GM19239 (cell line): ENCODE results near the gene FLT4.
A peak's percentile ranks its signal among the peaks of the same experiment; 100 is the strongest.

ENCODE experiments used
- DNase-seq: peaks from one replicate; pipeline ENCODE4 v3.0.0; 2011; ENCODE audit warnings: low spot score; ENCODE audit not compliant: insufficient read length
- FAIRE-seq: peaks from 2 replicates; lab custom pipeline; 2011; peaks lifted over from hg19 to GRCh38; lab: Jason Lieb, UNC

FLT4 gene

DNA sequence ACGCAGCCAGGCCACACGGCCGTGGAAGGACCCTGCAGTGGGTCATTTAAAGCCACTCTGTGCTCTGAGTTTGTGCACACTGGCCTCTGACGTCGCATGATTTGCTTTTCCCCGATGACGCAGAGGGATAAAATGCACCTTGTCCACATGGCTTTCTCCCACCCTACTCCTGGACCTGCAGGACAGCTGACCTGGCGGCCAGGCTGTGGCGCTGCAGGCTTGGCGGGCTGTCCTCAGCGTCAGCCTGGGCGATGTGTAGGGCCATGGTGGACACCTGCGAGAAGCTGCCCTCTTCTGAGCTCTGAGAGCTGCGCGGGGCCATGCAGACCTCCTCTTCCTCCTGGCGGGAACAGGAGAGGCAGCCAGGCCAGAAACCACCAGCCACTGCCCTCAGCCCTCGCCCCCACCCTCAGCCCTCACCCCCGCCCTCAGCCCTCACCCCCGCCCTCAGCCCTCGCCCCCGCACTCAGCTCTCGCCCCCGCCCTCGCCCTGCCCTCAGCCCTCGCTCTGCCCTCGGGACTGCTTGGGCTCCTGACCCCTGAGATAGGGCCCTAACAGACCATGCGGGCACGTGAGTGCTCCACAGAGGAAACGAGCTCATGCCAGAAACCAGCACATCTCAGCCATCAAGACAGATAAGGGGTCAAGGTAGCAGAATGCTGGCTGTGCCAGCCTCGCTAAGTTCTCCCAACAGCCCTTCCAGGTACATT lies 38.1 kb downstream of the FLT4 start:
- no peak for FAIRE-seq
- DNase-seq: no peak

DNA sequence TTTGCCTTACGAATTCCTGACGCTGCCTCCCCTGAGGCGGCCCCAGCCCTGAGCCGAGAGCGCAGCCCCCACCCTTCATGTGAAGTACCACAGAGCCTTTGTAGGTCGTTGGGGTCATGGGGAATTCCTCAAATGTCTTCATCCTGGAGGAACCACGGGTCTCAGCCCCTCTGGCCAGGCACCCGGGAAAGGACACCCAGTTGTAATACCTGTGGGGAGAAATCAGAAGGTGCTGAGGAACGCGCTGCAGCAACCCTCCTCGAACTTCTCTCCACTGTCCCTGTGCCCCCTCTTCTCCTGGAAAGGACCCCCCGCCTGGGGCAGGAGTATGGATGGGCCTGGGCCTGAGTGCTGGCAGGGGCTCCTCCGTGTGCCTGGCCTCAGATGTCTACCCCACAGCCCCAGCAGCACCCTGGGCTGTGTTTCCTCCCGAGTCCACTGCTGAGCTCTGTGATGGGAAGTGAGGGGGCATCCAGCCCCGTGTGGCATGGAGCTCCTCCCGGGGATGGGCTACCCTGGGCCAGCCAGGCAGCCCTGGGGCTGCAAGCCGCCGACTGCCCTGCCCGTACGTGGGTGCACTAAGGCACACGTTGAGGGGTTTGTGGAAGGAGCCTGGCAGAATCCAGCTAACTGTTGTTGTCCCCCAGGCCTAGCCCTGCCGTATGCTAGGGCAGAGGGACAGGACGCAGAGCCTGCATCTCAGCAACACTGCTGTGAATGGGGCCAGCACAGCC lies 39.4 kb downstream of the FLT4 start:
- DNase-seq (no peak), FAIRE-seq (no peak)

DNA sequence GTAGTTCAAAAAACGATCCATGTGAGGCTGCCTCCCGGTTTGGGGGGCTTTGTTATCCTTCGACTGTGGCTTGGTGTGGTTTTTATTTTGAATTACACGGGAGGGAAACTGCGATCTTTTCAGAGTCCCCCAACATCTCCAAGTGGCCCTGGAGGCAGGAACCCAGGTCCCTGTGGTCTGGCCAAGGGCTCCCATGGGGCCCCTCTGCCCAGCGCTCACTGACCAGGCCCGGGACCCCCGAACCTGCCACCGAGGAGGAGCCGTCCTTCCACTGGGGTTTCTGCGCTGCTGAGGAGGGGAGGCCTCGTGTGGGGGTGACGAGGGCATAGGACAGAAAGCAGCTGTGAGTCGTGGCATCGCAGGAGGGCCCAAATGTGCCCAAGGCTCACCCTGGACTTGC lies 40.0 kb downstream of the FLT4 start:
- no peak for FAIRE-seq

DNA sequence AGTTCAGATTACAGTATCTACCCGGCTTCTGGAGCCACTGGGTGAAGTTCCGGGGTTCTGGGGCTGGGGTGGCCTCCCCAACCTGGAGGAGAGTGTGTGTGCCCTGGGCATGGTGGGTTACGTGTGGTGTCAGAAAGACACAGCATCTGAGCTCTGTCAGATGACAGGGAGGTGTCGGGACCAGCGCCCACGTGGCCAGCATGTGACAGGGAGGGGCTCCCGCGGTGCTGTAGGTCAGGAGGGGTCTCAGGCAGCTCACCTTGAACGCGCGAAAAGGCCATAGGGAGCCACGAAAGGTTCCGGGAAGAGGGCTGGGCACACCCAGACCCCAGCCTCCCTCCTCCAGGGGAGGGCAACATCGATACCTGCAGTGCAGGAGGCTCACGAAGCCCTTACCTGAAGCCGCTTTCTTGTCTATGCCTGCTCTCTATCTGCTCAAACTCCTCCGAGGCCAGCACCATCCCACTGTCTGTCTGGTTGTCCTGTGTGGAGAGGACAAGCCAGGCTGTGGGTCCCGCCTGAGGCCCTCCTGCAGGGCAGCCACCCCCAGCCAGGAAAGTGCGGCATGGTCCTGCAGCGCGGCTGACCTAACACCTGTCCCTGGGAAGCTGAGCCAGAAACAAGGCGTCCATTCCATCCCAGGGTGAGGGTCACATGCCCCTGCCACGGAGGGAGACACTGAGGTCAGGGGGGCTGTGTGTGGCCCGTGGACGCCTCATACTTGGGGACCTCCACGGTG lies 40.7 kb downstream of the FLT4 start:
- no peak for FAIRE-seq
- no peak for DNase-seq

More for the DNA sequence above, 40.0 kb downstream of the FLT4 start:
- no peak for DNase-seq

DNA sequence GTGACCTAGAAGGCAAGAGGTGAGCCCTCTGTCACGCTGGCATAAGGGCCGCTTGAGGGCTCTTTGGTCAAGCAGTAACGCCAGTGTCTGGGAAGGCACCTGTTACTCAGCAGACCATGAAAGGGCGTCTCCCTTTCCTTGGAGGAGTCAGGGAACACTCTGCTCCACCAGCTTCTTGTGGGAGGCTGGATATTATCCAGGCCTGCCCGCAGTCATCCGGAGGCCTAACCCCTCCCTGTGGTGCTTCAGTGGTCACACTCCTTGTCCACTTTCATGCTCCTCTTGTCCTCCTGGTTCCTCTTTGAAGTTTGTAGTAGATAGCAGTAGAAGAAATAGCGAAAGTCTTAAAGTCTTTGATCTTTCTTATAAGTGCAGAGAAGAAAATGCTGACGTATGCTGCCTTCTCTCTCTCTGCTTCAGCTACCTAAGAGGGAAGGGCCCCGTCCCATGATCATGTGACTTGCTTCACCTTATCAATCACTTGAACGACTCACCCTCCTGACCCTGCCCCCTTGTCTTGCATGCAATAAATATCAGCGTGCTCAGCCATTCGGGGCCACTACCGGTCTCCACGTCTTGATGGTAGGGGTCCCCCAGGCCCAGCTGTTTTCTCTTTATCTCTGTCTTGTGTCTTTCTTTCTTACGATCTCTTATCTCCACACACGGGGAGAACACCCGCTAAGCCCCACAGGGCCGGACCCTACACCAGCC lies 41.4 kb downstream of the FLT4 start:
- FAIRE-seq (no peak), DNase-seq (no peak)

DNA sequence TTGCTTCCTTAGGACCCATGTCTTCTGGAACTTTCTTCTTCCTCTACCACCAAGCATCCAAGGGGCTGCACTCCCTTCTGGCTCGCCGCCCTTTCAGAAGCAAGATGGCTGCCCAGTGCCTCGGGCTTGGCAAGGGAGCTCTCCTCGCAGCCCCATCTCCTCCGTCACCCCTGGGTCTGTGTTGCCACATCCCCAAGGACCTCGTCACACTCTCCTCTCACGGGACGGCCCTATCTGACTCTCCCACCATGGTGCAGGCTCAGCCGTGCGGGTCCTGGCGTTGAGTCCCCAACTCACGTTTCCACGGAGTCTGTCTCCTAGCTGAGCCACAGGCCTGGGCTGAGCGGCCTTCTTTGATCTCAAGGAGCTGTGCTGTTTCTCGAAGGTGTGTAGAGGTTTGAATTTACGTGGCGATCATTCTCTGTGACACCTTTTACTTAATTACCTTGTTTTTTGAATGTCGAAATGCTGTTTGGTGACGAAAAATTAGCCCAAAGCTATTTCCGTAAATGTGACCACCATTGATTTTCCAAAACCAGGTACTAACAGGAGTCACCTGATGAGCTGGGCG lies 43.1 kb downstream of the FLT4 start:
- no peak for DNase-seq
- no peak for FAIRE-seq

DNA sequence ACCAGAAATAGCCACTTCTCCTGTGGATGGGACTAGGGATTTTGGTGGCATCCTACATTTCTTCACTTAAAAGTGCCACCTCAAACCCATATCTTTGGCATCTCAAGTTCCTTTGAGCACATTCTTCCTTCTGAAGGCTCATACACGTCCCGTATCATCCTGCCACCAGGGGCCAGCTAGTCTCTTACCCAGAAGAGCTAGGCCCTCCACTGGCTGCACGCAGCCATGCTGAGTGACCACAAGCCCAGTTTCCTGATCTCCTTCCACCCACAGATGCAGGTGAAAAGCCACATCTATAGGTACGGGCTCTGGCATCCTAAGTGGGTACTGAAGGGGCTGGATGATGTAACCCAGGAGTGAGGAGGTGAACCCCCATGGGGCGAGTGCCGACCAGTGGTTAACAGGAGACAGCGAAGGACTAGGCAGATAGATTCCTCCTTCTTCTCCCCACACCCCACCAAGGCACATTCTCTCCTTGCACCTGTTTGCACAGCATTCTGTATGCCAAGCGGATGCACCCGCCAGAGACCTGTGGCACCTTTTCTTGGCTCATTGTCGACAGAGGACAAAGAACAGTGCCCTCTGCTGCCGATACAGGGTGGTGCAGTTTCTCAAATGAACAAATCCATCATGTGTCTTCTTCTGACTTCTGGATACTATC lies 43.7 kb downstream of the FLT4 start:
- FAIRE-seq (peak; percentile 85), DNase-seq (peak; percentile 75)

DNA sequence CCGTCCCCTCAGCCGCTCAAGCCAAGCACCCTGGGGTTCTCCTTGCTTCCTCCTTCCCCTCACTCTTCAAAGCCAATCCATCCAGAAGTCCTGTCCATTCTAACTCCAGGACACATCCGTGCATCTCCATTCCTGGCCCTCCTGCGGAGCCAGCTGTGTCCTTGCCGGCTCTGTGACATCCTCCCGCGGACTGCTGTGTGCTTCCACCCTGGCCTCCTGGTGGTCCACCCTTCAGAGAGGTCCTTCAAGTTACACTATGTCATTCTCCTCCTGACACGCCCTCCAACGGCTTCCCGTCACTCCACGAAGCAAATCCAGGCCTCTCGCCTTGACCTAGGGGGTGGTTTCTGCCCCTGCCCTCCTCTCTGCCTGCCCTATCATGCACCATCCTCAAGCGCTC lies 45.1 kb downstream of the FLT4 start:
- DNase-seq (no peak), FAIRE-seq (no peak)

DNA sequence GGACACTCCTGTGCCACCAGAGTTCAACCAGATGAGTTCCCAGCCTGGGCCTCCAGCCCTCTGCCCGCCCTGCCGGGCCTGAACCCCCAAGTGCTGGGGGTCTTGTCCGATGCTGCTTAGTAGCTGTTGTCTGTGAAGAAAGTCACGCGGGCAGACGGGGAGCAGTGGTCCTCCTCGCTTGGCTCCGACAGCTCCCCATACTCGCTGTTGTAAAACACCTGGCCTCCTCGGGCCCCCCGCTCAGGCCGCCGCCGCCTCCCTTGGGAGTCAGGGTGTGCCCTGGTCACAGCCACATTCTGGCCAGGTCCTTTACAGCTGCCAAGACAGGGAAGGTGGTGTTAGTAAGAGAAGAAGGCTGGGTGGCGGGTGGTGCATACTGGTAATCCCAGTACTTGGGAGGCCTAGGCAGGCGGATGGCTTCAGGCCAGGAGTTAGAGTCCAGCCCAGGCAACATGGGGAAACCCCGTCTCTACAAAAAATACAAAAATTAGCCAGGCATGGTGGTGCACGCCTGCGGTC lies 46.3 kb downstream of the FLT4 start:
- FAIRE-seq: no peak
- DNase-seq: no peak

DNA sequence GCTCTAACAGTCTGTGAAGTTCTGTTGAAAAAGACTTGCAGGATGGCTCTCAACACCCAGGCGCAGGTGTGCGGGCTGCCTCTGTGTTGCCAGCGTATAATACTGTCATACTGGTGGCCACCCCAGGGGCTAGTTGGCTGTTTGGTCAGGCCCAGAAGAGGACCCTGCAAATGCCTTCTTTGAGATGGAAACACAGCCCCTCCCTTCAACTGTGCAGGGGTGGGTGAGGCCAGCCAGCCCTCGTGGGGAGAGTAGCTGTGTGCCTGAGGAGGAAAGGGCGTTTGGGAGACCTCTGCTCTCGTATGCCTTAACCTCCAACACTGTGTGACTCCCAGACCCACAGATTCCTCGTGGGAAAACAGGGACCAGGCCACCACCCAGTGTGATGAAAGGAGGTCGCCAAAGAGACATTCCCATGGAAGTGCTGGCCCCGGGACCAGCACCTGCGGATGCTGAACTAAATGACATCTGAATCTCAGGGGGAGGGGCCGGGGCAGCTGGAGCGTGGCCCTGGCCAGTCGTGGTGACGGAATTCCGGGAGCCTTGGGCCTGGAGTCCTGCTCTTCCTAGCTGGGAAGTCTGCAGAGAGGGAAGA lies 46.8 kb downstream of the FLT4 start:
- no peak for FAIRE-seq
- no peak for DNase-seq

DNA sequence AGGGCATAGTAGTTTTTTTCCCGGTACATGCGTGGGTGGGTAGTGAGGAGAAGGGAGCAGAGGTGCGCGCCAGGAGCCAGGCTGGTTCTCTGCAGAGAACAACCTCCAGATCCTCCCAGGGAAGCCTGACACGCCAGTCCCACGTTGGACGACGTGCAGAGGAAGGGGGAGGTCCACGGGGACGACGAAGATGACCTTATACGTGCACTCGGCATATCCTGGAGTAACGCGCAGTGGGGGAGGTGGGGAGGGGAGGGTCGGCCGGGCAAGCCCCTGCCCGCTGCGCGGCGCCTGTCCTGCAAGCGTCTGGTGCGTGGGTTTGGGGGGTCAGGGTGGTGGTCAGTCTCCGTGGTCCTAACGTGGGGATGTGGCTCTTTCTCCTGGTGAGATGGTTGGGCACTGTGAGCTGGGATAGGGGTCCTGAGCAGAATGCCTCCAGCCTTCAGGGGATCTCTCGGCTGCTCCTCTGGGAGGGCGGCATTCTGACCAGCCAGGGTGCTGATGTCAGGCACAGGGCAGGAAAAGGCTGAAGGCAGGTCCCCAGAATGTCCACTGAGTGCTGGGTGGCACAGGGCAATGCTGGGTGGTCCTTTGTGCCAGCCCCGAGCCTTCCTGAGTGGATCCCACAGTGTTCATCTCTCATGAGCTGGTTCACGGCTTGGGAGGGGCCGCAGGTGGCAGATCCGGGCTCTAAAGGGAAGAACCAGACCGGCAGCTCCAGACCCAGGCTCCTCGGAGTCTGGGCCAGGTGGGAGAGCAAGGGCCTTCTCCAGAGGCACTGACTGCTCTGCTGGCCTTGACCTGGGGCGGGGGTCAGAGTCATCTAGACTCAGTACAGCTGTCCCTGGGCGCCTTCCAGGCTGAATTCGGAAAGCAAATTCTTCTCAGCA lies 47.6 kb downstream of the FLT4 start:
- DNase-seq (no peak), FAIRE-seq (no peak)

DNA sequence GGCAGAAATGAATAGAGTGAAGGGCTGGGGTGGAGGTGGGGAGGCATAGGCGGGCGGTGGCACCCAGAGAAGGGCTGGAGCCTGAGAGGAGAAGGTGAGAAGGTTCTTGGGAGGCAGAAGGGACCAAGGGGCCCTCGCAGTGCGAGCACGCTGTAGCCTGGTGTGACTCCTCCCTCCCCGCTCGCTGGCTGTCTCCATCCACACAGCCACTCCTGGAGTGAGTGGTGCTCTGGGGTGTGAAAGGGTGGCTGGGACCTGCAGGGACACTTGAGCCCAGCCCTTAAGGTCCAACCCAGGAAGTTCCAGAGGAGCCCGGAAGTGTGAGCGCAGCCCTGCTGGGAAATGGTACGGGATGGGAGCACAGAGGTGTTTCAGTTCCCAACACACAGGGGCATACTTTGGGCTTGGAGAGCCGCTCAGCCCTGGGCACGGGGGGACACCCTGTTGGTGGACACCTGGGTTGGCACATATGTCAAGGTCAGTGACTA lies 48.8 kb downstream of the FLT4 start:
- FAIRE-seq: no peak
- DNase-seq: peak; percentile 4

DNA sequence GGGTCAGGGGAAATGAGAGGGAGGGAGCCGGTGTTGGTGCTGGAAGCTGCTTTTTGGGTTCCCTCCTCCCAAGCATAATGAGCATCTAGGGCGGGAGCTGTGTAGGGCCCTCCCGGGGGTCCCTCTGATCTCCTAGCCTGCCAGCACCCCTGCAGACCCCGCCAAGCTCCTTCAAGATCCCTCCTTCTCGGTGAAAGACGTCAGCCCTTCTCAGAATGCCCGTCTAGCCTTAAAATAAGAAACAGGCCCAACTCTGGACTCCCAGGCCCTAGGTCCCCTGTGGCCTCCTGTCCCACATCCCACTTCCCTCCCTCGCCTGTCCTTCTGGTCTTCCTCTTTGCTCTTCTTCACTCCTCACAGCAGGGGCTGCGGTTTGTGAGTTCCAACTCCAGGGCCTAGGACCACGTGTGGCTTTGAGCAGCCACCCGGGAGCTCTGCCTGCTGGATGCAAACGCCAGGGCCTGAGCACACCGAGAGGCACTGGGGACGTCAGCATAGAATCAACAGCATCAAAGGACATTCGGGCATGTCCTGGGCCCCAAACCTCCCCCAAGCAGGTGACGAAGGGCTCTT lies 49.3 kb downstream of the FLT4 start:
- FAIRE-seq (no peak), DNase-seq (peak; percentile 4)

DNA sequence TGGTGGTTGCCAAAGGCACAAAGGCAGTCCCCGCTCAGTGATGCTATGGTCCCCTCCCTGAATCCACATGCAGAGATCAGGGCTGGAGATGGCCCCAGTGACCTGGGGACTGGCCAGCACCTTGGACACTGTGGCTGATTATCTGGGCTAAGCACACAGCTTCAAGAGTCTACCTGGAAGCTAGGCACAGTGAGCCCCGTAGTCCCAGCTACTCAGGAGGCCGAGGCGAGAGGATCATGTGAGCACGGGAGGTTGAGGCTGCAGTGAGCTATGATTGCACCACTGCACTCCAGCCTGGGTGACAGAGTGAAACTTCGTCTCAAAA lies 49.8 kb downstream of the FLT4 start:
- FAIRE-seq (no peak), DNase-seq (peak; percentile 4)

DNA sequence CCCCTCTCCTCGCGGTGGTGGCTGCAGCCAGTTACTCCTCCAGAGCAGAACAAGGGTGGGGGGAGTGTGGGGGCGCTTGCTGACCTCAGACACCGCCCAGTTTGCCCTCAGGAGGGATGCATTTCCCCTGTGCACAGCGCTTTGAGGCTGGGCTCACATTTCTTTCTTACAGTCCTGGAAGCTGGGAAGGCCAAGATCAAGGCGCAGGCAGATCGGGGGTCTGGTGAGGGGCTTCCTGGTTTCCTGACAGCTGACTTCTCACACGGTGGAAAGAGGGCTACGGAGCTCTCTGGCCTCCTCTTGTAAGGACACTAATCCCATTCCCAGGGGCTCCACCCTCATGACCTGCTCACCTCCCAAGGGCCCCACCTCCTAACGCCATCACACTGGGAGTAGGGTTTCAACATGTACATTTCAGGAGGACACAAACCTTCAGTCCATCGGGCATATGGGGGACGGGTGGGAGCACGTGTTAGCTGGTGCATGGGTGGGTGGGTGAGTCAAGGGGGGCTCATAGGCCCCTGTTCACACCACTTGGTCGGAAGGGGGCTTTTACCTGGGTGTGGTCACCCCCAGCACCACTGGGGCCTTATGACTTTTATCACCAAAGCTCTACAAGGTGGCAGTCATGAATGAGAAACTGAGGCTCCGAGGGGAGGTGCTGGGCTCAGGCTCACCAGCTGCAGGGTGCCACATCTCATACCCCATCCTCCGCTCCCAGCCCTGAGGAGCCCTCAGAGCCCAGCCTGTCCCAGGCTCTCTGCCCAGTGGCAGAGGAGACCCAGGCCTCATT lies 50.4 kb downstream of the FLT4 start:
- FAIRE-seq (no peak), DNase-seq (no peak)

DNA sequence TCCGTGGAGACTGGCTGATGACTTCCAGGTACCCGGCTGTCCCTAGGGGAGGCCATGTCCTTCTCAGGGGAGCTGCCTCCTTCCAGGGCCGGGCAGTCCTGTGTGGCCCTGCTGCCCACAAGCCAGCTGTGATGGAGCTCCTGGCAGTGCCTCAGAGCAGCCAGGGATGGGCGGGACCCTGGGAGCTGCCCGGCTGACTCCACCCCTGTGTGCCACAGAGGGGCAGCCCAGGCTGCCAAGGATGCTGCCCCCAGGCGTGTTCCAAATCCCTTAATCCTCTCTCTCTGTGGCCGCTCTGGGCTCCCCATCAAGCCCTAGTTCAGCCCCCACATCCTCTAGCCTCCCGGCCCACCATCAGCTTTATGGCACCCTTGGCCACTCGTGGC lies 51.1 kb downstream of the FLT4 start:
- DNase-seq (no peak), FAIRE-seq (no peak)

DNA sequence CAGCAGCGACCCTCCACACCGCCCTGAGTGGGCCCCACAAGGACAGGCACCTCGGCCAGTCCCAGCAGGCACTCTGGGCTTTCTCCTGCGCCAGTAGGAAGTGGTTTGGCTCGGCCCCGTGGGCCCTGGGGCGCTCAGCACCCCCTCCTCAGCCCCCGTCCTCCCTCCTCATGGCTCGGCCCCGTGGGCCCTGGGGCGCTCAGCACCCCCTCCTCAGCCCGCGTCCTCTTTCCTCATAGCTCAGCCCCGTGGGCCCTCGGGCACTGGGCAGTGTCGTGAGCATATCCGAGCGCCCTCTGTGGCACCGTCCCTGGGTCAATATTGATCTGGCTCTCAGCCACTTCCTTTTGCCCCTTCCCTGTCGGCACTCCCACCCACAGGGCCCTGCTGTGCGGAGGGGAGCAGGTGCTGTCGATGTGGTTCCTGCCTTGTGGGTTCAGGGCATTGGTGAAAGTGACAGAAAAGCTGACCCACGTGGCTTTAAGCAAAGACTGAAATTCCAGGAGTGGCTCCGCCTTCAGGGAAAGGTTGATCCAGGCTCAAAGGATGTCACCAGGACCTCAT lies 52.6 kb downstream of the FLT4 start:
- no peak for FAIRE-seq
- no peak for DNase-seq
